Liver (tissue), 9 donors: ENCODE results near the gene ZNF485. TPM values are rescaled to one million over a fixed set of nuclear protein-coding genes. Genes with fewer than 3 reads are reported as not detected.

ENCODE experiments used
- DNase-seq: peaks from one replicate; pipeline ENCODE4 v3.0.0-alpha.2; 2017; ENCODE audit warnings: low spot score
- H3K27ac ChIP-seq, 2 donors: one replicate each; pipeline ENCODE4 v1.7.0; 2013; ENCODE audit warnings: inconsistent platforms in 2 of 2, low read length in 2 of 2, control low read depth in 1 of 2, low read depth in 1 of 2, mild to moderate bottlenecking in 1 of 2
- H3K27me3 ChIP-seq, 4 donors: one replicate each; pipeline versions ENCODE4 v1.6.1 to v1.7.0; 2013; ENCODE audit warnings: low read length in 3 of 4, inconsistent platforms in 1 of 4, mild to moderate bottlenecking in 1 of 4, moderate library complexity in 1 of 4; ENCODE audit not compliant: control insufficient read depth in 4 of 4, insufficient read depth in 4 of 4
- H3K36me3 ChIP-seq, 4 donors: one replicate each; pipeline versions ENCODE4 v1.6.1 to v1.7.0; 2013; ENCODE audit warnings: low read length in 3 of 4, mild to moderate bottlenecking in 3 of 4, low read depth in 1 of 4, moderate library complexity in 1 of 4; ENCODE audit not compliant: control insufficient read depth in 4 of 4, insufficient read depth in 3 of 4
- H3K4me1 ChIP-seq, 4 donors: one replicate each; pipeline versions ENCODE4 v1.6.1 to v1.7.0; 2013; ENCODE audit warnings: low read length in 3 of 4, mild to moderate bottlenecking in 3 of 4, moderate library complexity in 1 of 4; ENCODE audit not compliant: control insufficient read depth in 4 of 4, insufficient read depth in 4 of 4
- H3K4me3 ChIP-seq, 3 donors: one replicate each; pipeline versions ENCODE4 v1.6.1 to v1.7.0; 2013; ENCODE audit warnings: low read length in 3 of 3, control low read depth in 1 of 3, low read depth in 1 of 3, mild to moderate bottlenecking in 1 of 3
- H3K9ac ChIP-seq, 2 donors: one replicate each; pipeline ENCODE4 v1.7.0; 2013; ENCODE audit warnings: low read length in 2 of 2, mild to moderate bottlenecking in 2 of 2, moderate library complexity in 2 of 2, control low read depth in 1 of 2, low read depth in 1 of 2
- H3K9me3 ChIP-seq, 4 donors: one replicate each; pipeline versions ENCODE4 v1.6.1 to v1.7.0; 2013; ENCODE audit warnings: low read length in 3 of 4; ENCODE audit not compliant: control insufficient read depth in 4 of 4
- EGR1 ChIP-seq, 2 donors: IDR thresholded peaks; 2 replicates each; pipeline ENCODE4 v1.6.1; 2016 to 2018; ENCODE audit warnings: antibody characterized with exemption in 2 of 2, low read depth in 2 of 2
- FOXA1 ChIP-seq: IDR thresholded peaks from 2 replicates; pipeline ENCODE4 v1.6.1; 2016; ENCODE audit warnings: antibody characterized with exemption
- FOXA2 ChIP-seq: IDR thresholded peaks from 2 replicates; pipeline ENCODE4 v1.6.1; 2016; ENCODE audit warnings: antibody characterized with exemption
- GABPA ChIP-seq, 2 donors: IDR thresholded peaks in 1 of 2; conservative IDR thresholded peaks in 1 of 2; 2 replicates each; pipeline ENCODE4 v1.6.1; 2016; ENCODE audit warnings: antibody characterized with exemption in 2 of 2, mild to moderate bottlenecking in 1 of 2, moderate library complexity in 1 of 2
- HNF4G ChIP-seq: IDR thresholded peaks from 2 replicates; pipeline ENCODE4 v1.6.1; 2016; ENCODE audit warnings: antibody characterized with exemption
- JUND ChIP-seq, 2 donors: IDR thresholded peaks; 2 replicates each; pipeline ENCODE4 v1.6.1; 2016; ENCODE audit warnings: antibody characterized with exemption in 2 of 2
- NR2F2 ChIP-seq: IDR thresholded peaks from 2 replicates; pipeline ENCODE4 v1.6.1; 2016; ENCODE audit warnings: antibody characterized with exemption
- RAD21 ChIP-seq, 2 donors: IDR thresholded peaks; 2 replicates each; pipeline ENCODE4 v1.6.1; 2016; ENCODE audit warnings: antibody characterized with exemption in 2 of 2, mild to moderate bottlenecking in 2 of 2
- RXRA ChIP-seq, 2 donors: IDR thresholded peaks; 2 replicates each; pipeline ENCODE4 v1.6.1; 2017 to 2018; ENCODE audit warnings: antibody characterized with exemption in 2 of 2, mild to moderate bottlenecking in 1 of 2
- SP1 ChIP-seq: IDR thresholded peaks from 2 replicates; pipeline ENCODE4 v1.6.1; 2018; ENCODE audit warnings: antibody characterized with exemption, mild to moderate bottlenecking
- TAF1 ChIP-seq: conservative IDR thresholded peaks from 2 replicates; pipeline ENCODE4 v1.6.1; 2016; ENCODE audit warnings: antibody characterized with exemption, mild to moderate bottlenecking
- YY1 ChIP-seq: IDR thresholded peaks from 2 replicates; pipeline ENCODE4 v1.6.1; 2016; ENCODE audit warnings: antibody characterized with exemption, mild to moderate bottlenecking
- WGBS: extraction: QIAGEN DNeasy Blood & Tissue Kit; methylation state at CpG from one replicate; pipeline ENCODE4 v1.1.7; 2013; 5-methylcytosine and 5-hydroxymethylcytosine counted together
- polyA plus RNA-seq, 2 donors: library from polyadenylated mRNA; stranded (reverse) in 1 of 2; unstranded in 1 of 2; fragments of 200-250 nt in 1 of 2; fragments of >200 nt in 1 of 2; fragmentation: Nextera tagmentation in 1 of 2; extraction: Ambion mirVana in 1 of 2; gene quantifications; one replicate each; pipeline versions ENCODE4 v1.2.1 to v1.2.3, GENCODE V29; 2013 to 2015
- total RNA-seq, 2 donors: library from RNA; depleted of rRNA; stranded (reverse); fragments of >200 nt; gene quantifications; one replicate each; pipeline ENCODE4 v1.2.3, GENCODE V29; 2014
- TF ChIP-seq, protein P1 (sequence below): IDR thresholded peaks from 2 replicates; pipeline ENCODE4 v1.6.1; 2016; ENCODE audit warnings: antibody characterized with exemption
- TF ChIP-seq, protein P2 (sequence below): IDR thresholded peaks from 2 replicates; pipeline ENCODE4 v1.6.1; 2016; ENCODE audit warnings: antibody characterized with exemption, mild to moderate bottlenecking
- TF ChIP-seq, protein P3 (sequence below): IDR thresholded peaks from 2 replicates; pipeline ENCODE4 v1.6.1; 2016; ENCODE audit warnings: antibody characterized with exemption
- TF ChIP-seq, protein P4 (sequence below): fragments of 150-350 bp; IDR thresholded peaks from 2 replicates; pipeline ENCODE4 v1.5.1; 2017; ENCODE audit warnings: improper control_type of control experiment, low read depth, low read length; ENCODE audit not compliant: missing input control
- TF ChIP-seq, protein P5 (sequence below): IDR thresholded peaks from 2 replicates; pipeline ENCODE4 v1.6.1; 2016; ENCODE audit warnings: antibody characterized with exemption
- donor health status: healthy.
- donor health status: healthy.
- donor health status: healthy.
- donor health status: healthy.
- donor health status: healthy.

ZNF485 gene
- total and polyA plus RNA-seq, 4 donors, result 0.92 to 2.4 (median 1.0) TPM

DNA sequence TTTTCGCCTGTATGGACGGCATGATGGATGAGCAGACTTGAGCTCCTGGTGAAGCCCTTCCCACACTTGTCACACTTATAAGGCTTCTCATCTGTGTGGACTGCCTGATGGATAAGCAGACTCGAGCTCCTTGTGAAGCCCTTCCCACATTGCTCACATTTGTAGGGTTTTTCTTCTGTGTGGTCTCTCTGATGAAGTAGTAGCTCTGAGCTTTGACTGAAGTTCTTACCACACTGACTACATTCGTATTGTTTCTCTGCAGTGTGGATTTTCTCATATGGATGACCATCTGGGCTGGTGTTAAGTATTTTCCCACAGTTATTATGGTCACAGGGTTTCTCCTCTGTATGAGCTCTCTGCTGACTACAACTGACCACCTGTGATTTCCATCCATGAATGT lies 49.0 kb upstream of the ZNF485 start (continued):
- TF ChIP-seq, protein P1, sequence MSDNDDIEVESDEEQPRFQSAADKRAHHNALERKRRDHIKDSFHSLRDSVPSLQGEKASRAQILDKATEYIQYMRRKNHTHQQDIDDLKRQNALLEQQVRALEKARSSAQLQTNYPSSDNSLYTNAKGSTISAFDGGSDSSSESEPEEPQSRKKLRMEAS, result no peak
- TF ChIP-seq NR2F2 (no peak), EGR1 (IDR thresholded peaks at IDR 0.05; ENCODE audit: low read depth in 2 of 2) (no peak), FOXA1 (no peak), RXRA (IDR thresholded peaks at IDR 0.05) (no peak)

DNA sequence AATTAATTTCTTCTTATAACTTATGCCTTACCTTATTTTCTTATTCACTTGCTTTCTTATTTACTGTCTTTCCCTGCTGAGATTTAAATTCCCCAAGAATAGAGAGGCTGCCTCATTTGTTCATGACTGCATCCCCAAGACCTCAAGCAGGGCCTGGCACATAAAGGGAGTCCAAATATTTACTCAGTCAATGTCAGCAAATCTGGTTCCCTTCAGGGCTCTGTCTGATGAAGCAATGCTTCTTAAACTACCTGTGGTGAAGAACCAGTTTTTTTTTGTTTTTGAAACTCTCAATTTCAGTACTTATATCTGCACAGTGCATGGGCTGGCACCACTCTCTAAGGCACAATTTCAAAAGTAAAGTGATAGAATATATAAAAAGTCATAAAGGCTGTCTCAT lies 36.6 kb upstream of the ZNF485 start:
- DNase-seq, result no peak
- TF ChIP-seq NR2F2 (no peak), FOXA2 (no peak), RAD21 (IDR thresholded peaks at IDR 0.05) (no peak)
- TF ChIP-seq, protein P2, sequence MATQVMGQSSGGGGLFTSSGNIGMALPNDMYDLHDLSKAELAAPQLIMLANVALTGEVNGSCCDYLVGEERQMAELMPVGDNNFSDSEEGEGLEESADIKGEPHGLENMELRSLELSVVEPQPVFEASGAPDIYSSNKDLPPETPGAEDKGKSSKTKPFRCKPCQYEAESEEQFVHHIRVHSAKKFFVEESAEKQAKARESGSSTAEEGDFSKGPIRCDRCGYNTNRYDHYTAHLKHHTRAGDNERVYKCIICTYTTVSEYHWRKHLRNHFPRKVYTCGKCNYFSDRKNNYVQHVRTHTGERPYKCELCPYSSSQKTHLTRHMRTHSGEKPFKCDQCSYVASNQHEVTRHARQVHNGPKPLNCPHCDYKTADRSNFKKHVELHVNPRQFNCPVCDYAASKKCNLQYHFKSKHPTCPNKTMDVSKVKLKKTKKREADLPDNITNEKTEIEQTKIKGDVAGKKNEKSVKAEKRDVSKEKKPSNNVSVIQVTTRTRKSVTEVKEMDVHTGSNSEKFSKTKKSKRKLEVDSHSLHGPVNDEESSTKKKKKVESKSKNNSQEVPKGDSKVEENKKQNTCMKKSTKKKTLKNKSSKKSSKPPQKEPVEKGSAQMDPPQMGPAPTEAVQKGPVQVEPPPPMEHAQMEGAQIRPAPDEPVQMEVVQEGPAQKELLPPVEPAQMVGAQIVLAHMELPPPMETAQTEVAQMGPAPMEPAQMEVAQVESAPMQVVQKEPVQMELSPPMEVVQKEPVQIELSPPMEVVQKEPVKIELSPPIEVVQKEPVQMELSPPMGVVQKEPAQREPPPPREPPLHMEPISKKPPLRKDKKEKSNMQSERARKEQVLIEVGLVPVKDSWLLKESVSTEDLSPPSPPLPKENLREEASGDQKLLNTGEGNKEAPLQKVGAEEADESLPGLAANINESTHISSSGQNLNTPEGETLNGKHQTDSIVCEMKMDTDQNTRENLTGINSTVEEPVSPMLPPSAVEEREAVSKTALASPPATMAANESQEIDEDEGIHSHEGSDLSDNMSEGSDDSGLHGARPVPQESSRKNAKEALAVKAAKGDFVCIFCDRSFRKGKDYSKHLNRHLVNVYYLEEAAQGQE, result no peak
- TF ChIP-seq, protein P1, result no peak
- Histone ChIP-seq H3K9ac (no peak overlapping the region), H3K4me1 (peaks cover 0 to 3% (median 0%) of the 10 kb centered on the region in 4 donors), H3K27ac (no peak overlapping the region), H3K9me3 (peaks cover 0 to 2% (median 0%) of the 10 kb centered on the region in 4 donors), H3K4me3 (no peak overlapping the region), H3K27me3 (no peaks in the 10 kb centered on the region), H3K36me3 (no peaks in the 10 kb centered on the region)

DNA sequence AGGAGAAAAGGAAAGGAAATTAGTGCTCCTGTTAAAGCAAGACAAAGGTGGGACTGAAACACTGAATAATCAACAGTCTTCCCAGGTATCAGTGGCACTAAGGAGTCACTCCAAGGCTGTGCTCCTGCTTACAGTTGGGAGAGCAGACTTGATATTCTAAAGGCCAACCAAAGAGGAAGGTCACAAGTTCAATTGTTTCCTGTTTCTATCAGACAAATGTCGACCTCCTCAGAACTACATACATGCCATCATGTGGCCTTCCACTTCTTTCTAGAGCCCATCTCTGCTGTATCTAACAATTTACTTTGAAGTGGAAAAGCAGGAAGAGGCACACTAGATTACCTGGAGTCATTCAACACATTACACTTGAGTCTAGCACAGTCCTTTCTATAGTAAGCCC lies 35.3 kb upstream of the ZNF485 start:
- H3K9me3 ChIP-seq, result peaks cover 0 to 2% (median 0%) of the 10 kb centered on the region in 4 donors
- no peak overlapping the region for H3K27ac ChIP-seq
- H3K9ac ChIP-seq, result no peak overlapping the region
- 59% methylated on average over 1 of the region's 1 CpG for WGBS
- H3K4me3 ChIP-seq, result no peak overlapping the region
- TF ChIP-seq, protein P3, sequence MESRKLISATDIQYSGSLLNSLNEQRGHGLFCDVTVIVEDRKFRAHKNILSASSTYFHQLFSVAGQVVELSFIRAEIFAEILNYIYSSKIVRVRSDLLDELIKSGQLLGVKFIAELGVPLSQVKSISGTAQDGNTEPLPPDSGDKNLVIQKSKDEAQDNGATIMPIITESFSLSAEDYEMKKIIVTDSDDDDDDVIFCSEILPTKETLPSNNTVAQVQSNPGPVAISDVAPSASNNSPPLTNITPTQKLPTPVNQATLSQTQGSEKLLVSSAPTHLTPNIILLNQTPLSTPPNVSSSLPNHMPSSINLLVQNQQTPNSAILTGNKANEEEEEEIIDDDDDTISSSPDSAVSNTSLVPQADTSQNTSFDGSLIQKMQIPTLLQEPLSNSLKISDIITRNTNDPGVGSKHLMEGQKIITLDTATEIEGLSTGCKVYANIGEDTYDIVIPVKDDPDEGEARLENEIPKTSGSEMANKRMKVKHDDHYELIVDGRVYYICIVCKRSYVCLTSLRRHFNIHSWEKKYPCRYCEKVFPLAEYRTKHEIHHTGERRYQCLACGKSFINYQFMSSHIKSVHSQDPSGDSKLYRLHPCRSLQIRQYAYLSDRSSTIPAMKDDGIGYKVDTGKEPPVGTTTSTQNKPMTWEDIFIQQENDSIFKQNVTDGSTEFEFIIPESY, result no peak
- TF ChIP-seq GABPA (IDR thresholded peaks at IDR 0.05 in 1 of 2, conservative IDR thresholded peaks at IDR 0.05 in 1 of 2) (no peak), TAF1 (no peak), HNF4G (no peak), FOXA2 (no peak), FOXA1 (no peak), YY1 (no peak), SP1 (no peak), JUND (IDR thresholded peaks at IDR 0.05) (no peak), RAD21 (IDR thresholded peaks at IDR 0.05) (no peak)
- TF ChIP-seq, protein P4, sequence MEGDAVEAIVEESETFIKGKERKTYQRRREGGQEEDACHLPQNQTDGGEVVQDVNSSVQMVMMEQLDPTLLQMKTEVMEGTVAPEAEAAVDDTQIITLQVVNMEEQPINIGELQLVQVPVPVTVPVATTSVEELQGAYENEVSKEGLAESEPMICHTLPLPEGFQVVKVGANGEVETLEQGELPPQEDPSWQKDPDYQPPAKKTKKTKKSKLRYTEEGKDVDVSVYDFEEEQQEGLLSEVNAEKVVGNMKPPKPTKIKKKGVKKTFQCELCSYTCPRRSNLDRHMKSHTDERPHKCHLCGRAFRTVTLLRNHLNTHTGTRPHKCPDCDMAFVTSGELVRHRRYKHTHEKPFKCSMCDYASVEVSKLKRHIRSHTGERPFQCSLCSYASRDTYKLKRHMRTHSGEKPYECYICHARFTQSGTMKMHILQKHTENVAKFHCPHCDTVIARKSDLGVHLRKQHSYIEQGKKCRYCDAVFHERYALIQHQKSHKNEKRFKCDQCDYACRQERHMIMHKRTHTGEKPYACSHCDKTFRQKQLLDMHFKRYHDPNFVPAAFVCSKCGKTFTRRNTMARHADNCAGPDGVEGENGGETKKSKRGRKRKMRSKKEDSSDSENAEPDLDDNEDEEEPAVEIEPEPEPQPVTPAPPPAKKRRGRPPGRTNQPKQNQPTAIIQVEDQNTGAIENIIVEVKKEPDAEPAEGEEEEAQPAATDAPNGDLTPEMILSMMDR, result no peak
- TF ChIP-seq, protein P5, sequence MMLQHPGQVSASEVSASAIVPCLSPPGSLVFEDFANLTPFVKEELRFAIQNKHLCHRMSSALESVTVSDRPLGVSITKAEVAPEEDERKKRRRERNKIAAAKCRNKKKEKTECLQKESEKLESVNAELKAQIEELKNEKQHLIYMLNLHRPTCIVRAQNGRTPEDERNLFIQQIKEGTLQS, result no peak
- TF ChIP-seq, protein P2, result no peak
- no peaks in the 10 kb centered on the region for H3K27me3 ChIP-seq
- DNase-seq, result no peak
- H3K36me3 ChIP-seq, result no peaks in the 10 kb centered on the region
- peaks cover 0 to 3% (median 0%) of the 10 kb centered on the region in 4 donors for H3K4me1 ChIP-seq
